Measurements from ENCODE around the gene GAS7.
A peak's percentile ranks its signal among the peaks of the same experiment; 100 is the strongest.

GAS7 gene

GRCh38 chr17:9981344-9981915 is 217.0 kb downstream of the GAS7 start:
- no peak for DNase-seq (ENCODE audit: low read depth)

- DNase-seq (ENCODE audit: low read depth): no peak
Observed at GRCh38 chr17:9979463-9979995, 218.9 kb downstream of the GAS7 start.

GRCh38 chr17:9977180-9977575 is 221.2 kb downstream of the GAS7 start:
- DNase-seq (ENCODE audit: low read depth): no peak

GRCh38 chr17:9976283-9977179 is 221.9 kb downstream of the GAS7 start:
- DNase-seq (ENCODE audit: low read depth): no peak

GRCh38 chr17:9974448-9975381 is 223.7 kb downstream of the GAS7 start:
- no peak for DNase-seq (ENCODE audit: low read depth)

GRCh38 chr17:9973669-9974447 is 224.5 kb downstream of the GAS7 start:
- no peak for DNase-seq (ENCODE audit: low read depth)

GRCh38 chr17:9971991-9972390 is 226.4 kb downstream of the GAS7 start:
- peak; percentile 13 for DNase-seq (ENCODE audit: low read depth)

- DNase-seq (ENCODE audit: low read depth): no peak
Observed at GRCh38 chr17:9969301-9969935, 229.0 kb downstream of the GAS7 start.

- DNase-seq (ENCODE audit: low read depth): peak; percentile 33
Observed at GRCh38 chr17:9968881-9969280, 229.5 kb downstream of the GAS7 start.

- no peak for DNase-seq (ENCODE audit: low read depth)
Observed at GRCh38 chr17:9968008-9968407, 230.4 kb downstream of the GAS7 start.

GRCh38 chr17:9959377-9959981 is 238.9 kb downstream of the GAS7 start:
- peak; percentile 28 for DNase-seq (ENCODE audit: low read depth)

- no peak for DNase-seq (ENCODE audit: low read depth)
Observed at GRCh38 chr17:9958586-9959281, 239.7 kb downstream of the GAS7 start.

- DNase-seq (ENCODE audit: low read depth): no peak
Observed at GRCh38 chr17:9957244-9957643, 241.2 kb downstream of the GAS7 start.

- DNase-seq (ENCODE audit: low read depth): no peak
Observed at GRCh38 chr17:9956474-9957131, 241.8 kb downstream of the GAS7 start.

- no peak for DNase-seq (ENCODE audit: low read depth)
Observed at GRCh38 chr17:9953492-9953891, 244.9 kb downstream of the GAS7 start.

GRCh38 chr17:9951803-9952202 is 246.6 kb downstream of the GAS7 start:
- DNase-seq (ENCODE audit: low read depth): no peak

- no peak for DNase-seq (ENCODE audit: low read depth)
Observed at GRCh38 chr17:9948928-9949327, 249.5 kb downstream of the GAS7 start.

- DNase-seq (ENCODE audit: low read depth): no peak
Observed at GRCh38 chr17:9944704-9945103, 253.7 kb downstream of the GAS7 start.

- no peak for DNase-seq (ENCODE audit: low read depth)
Observed at GRCh38 chr17:9943343-9943742, 255.1 kb downstream of the GAS7 start.

All from ELR (cell line).